RWPE2 (cell line): ENCODE results near the gene UTS2R.
"Not testable (repeated sequence)": the region's sequence is repeated elsewhere in the genome, so short reads cannot be mapped to it uniquely, and the experiment has no call there.

Experiments
- ATAC-seq: fragments of 200-7000 bp; cut with Tn5 transposase; 3 replicates; pipeline ENCODE4 v1.9.1; 2021; ENCODE audit warnings: low read depth
- DNase-seq: peaks from one replicate; pipeline ENCODE4 v3.0.0-alpha.2; 2020; ENCODE audit warnings: low spot score
- H3K27ac ChIP-seq: fragments of 450-650 bp; 2 replicates; pipeline ENCODE4 v1.5.1; 2017; ENCODE audit warnings: mild to moderate bottlenecking; ENCODE audit not compliant: poor library complexity, severe bottlenecking
- H3K27me3 ChIP-seq: fragments of 250-450 bp; sonication (Bioruptor Pico); 2 replicates; pipeline ENCODE4 v1.5.1; 2021; ENCODE audit warnings: mild to moderate bottlenecking, moderate library complexity; ENCODE audit not compliant: insufficient read depth, poor library complexity, severe bottlenecking
- H3K36me3 ChIP-seq: fragments of 250-450 bp; sonication (Bioruptor Pico); 2 replicates; pipeline ENCODE4 v1.5.1; 2020; ENCODE audit warnings: low read depth, mild to moderate bottlenecking, moderate library complexity
- H3K4me1 ChIP-seq: fragments of 250-450 bp; sonication (Bioruptor Pico); 2 replicates; pipeline ENCODE4 v1.5.1; 2021; ENCODE audit warnings: mild to moderate bottlenecking, moderate library complexity; ENCODE audit not compliant: insufficient read depth, poor library complexity, severe bottlenecking
- H3K4me3 ChIP-seq: fragments of 250-450 bp; sonication (Bioruptor Pico); 2 replicates; pipeline ENCODE4 v1.5.1; 2021; ENCODE audit warnings: mild to moderate bottlenecking, moderate library complexity; ENCODE audit not compliant: severe bottlenecking
- H3K9me3 ChIP-seq: fragments of 250-450 bp; sonication (Bioruptor Pico); 2 replicates; pipeline ENCODE4 v1.5.1; 2021; ENCODE audit warnings: mild to moderate bottlenecking, moderate library complexity; ENCODE audit not compliant: severe bottlenecking
- TF ChIP-seq, protein P1 (sequence below): fragments of 450-650 bp; IDR thresholded peaks from one replicate; pipeline ENCODE4 v1.5.1; 2017; ENCODE audit warnings: mild to moderate bottlenecking, moderate library complexity; ENCODE audit not compliant: poor library complexity, severe bottlenecking

Gene UTS2R

DNA sequence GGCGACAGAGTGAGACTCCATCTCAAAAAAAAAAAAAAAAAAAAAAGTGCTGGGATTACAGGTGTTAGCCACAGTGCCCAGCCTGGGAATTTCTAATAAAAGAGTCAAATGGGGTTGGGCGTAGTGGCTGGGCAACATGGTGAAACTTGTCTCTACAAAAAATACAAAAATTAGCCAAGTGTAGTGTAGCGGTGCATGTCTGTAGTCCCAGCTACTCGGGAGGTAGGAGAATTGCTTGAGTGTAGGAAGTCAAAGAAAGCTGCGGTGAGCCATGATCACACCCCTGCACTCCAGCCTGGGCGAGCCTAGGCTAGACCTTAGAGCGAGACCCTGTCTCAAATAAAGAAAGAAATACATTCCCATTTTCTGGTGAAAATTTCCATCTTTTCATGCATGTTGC, 2.4 kb upstream of the UTS2R start:
- peaks cover 40% of the 10 kb centered on the region for H3K27me3 ChIP-seq

DNA sequence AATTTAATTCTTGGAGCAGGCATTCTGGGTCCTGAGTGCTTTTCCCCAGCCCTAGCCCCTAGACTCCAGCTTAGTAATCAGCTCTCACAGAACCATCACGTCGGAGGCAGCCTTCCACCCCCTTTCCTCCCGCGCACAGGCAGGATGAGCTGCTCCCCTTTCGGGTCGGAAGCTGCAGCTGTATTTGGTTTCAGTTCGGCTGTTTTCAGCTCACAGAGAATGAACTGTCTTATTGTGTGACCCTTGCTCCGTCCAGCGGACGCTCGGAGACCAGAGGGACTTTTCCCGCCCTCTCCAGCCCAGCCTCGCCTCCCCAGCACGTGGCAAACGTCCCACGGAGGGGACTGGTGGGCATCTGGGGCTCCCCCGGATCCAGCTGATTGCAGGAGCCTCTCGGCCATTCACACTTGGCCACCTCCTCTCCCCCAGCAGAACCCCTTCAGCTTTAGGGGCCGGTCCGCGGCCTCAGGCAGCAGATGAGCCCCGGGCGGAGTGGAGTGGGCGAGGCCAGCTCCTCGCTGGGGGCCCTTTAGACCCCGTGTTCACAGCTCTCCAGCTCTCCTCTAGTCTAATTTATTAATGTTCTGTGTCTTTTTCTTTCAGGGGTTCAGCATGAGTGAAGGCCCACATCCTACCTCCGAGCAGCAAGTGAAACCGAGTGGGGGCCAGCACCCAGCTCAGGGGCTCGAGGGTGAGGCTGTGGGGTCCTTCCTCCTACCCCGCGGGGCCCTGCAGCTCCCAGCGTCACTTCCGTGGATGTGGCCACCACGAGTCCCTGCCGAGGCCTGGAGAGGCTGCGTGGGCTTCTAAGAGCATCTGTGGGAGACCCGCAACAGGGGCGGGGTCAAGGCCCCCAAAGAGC, 863 bp upstream of the UTS2R start:
- Histone ChIP-seq H3K9me3 (no peaks in the 10 kb centered on the region), H3K4me3 (no peak overlapping the region), H3K27ac (no peak overlapping the region), H3K27me3 (peaks cover 55% of the 10 kb centered on the region), H3K36me3 (no peaks in the 10 kb centered on the region), H3K4me1 (no peaks in the 10 kb centered on the region)
- DNase-seq (no peak), ATAC-seq (no peak)
- TF ChIP-seq, protein P1, sequence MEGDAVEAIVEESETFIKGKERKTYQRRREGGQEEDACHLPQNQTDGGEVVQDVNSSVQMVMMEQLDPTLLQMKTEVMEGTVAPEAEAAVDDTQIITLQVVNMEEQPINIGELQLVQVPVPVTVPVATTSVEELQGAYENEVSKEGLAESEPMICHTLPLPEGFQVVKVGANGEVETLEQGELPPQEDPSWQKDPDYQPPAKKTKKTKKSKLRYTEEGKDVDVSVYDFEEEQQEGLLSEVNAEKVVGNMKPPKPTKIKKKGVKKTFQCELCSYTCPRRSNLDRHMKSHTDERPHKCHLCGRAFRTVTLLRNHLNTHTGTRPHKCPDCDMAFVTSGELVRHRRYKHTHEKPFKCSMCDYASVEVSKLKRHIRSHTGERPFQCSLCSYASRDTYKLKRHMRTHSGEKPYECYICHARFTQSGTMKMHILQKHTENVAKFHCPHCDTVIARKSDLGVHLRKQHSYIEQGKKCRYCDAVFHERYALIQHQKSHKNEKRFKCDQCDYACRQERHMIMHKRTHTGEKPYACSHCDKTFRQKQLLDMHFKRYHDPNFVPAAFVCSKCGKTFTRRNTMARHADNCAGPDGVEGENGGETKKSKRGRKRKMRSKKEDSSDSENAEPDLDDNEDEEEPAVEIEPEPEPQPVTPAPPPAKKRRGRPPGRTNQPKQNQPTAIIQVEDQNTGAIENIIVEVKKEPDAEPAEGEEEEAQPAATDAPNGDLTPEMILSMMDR = no peak

More for the DNA sequence above, 2.4 kb upstream of the UTS2R start:
- ATAC-seq (no peak), DNase-seq (no peak)
- TF ChIP-seq, protein P1 = no peak
- H3K9me3 ChIP-seq = no peaks in the 10 kb centered on the region
- H3K27ac ChIP-seq = no peak overlapping the region
- H3K36me3 ChIP-seq = no peaks in the 10 kb centered on the region
- no peak overlapping the region for H3K4me3 ChIP-seq
- H3K4me1 ChIP-seq = no peaks in the 10 kb centered on the region

DNA sequence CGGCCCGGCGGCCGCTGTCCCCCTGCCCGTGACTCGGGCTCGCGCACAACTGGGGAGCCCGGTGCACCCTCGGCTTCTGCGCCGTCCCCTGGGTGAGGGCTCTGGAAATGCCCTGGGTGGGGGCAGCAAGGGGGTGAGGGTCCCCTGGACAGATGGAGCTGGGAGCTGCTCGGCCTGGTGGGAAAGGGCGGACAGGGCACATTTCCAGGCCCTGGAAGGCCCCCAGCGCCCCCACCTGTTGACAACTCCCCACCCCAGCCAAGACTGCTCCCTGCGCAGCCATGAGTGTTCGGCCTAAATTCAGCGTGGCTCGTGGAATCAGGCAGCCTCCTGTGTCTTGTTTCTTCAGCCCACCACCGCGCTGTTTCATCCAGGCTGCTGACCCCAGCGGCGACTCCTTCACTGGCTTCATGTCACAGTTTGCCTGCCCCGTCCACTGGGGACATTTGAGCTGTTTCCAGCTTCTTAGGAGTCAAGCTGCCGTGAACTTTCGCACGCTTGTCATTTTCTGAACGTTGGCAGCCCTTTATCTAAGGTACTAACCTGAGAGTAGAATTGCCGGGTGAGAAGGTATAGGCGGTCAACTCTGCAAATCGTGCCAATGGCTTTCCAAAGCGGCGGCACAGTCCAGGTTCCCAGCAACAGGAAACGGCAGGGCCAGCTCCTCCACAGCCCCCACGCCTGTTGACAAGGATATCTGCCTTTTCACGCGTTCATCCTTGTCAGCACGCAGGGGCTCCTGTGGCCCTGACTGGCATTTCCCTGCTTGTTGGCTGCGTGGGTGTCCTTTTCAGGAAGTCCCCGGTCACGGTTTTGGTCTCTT, 895 bp downstream of the UTS2R start:
- Histone ChIP-seq H3K27me3 (peaks cover 64% of the 10 kb centered on the region), H3K36me3 (no peaks in the 10 kb centered on the region), H3K9me3 (no peaks in the 10 kb centered on the region), H3K27ac (no peak overlapping the region), H3K4me3 (no peak overlapping the region), H3K4me1 (no peaks in the 10 kb centered on the region)
- TF ChIP-seq, protein P1 = no peak
- ATAC-seq (no peak), DNase-seq (peak; percentile 66)

DNA sequence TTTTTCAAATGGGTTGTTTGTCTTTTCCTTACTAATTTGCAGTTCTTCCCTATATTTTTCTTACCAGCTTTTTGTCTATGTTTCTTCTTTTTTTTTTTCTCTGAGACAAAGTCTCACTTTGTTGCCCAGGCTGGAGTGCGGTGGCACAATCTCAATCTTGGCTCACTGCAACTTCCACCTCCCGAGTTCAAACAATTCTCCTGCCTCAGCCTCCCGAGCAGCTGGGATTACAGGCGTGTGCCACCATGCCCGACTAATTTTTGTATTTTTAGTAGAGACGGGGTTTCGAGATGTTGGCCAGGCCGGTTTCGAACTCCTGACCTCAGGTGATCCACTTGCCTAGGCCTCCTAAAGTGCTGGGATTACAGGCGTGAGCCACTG, 1.5 kb downstream of the UTS2R start:
- peaks cover 64% of the 10 kb centered on the region for H3K27me3 ChIP-seq
- H3K27ac ChIP-seq = not testable (repeated sequence)

DNA sequence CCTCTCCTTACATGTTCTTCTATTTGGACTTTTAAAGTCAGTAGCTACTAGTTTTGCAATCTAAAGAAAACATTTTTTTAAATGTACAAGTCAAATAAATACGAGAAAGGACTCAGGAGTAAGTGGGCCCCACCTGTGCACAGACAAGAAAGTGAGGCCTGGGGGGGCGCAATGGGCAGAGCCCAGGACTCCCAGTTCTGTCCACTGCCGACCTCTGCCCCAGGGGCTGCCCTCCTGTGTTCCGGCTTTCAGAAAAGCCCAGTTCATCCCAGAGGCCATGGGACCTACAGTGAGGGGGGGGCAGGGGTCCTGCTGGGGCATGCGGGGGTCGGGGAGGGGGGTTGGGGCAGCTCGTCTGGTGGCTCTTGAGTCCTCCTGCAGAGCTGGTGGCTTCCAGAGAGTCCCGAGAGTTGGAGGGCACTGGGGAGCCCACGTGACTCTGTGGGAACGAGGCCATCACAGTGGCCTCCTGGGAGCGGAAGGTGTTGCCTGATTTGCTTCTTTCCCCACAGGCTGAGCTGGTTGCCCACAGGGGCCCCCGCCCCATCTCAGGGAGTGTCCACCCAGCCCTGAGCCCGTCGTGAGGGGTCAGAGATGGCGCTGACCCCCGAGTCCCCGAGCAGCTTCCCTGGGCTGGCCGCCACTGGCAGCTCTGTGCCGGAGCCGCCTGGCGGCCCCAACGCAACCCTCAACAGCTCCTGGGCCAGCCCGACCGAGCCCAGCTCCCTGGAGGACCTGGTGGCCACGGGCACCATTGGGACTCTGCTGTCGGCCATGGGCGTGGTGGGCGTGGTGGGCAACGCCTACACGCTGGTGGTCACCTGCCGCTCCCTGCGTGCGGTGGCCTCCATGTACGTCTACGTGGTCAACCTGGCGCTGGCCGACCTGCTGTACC, 2.4 kb downstream of the UTS2R start:
- Histone ChIP-seq H3K4me3 (no peak overlapping the region), H3K27ac (no peak overlapping the region), H3K4me1 (no peaks in the 10 kb centered on the region), H3K9me3 (no peaks in the 10 kb centered on the region), H3K36me3 (no peaks in the 10 kb centered on the region), H3K27me3 (peaks cover 73% of the 10 kb centered on the region)
- peak; percentile 74 for DNase-seq
- no peak; the same call in 2 of the 3 replicates for ATAC-seq
- TF ChIP-seq, protein P1 = no peak

More for the DNA sequence above, 1.5 kb downstream of the UTS2R start:
- H3K4me1 ChIP-seq, H3K4me3 ChIP-seq, H3K36me3 ChIP-seq, H3K9me3 ChIP-seq, DNase-seq, ATAC-seq: not testable (repeated sequence)
